Right lobe of liver (tissue), 4 donors: ENCODE data around the gene TBC1D19.

Experiments used
- CTCF ChIP-seq, 4 donors: fragments of 200-600 bp in 3 of 4; fragments of 450-650 bp in 1 of 4; IDR thresholded peaks; one replicate each; pipeline versions ENCODE4 v1.5.1 to v1.8.0; 2016 to 2022; ENCODE audit warnings: antibody characterized with exemption in 4 of 4, mild to moderate bottlenecking in 2 of 4
- POLR2A ChIP-seq: fragments of 450-650 bp; IDR thresholded peaks from one replicate; pipeline ENCODE4 v1.6.1; 2017; ENCODE audit warnings: antibody characterized with exemption, mild to moderate bottlenecking
- donor health status: DM: no; HTN: no; CAD: no.
- donor health status: DM: no; HTN: no; CAD: no.
- donor health status: DM: no; HTN: yes; CAD: no.

- TF ChIP-seq CTCF (IDR thresholded peaks at IDR 0.05) (no peak), POLR2A (no peak)
These were observed 123.5 kb downstream of the TBC1D19 start for GRCh38 chr4:26707342-26707741.
